Endothelial cell of umbilical vein (primary cell): ENCODE measurements around the gene PRRX2. TPM values are rescaled to one million over a fixed set of nuclear protein-coding genes. Genes with fewer than 3 reads are reported as not detected.

Source experiments
- BruUV-seq: library from RNA; stranded (reverse); fragments of 400-500 nt; replicated peaks from 2 replicates; lab custom pipeline; 2021; lab: Mats Ljungman, UMichigan
- CTCF ChIA-PET: fragments of 300-600, 350-600 bp; sonication (Branson Sonifier 250); formaldehyde crosslinking; loops from one replicate; lab custom pipeline; 2021; ENCODE audit warnings: antibody characterized with exemption, inconsistent platforms; lab: Charles Lee
- POLR2A ChIA-PET: fragments of 300-600, 350-600 bp; sonication (Branson Sonifier 250); formaldehyde crosslinking; loops from one replicate; lab custom pipeline; 2021; ENCODE audit warnings: antibody characterized with exemption, inconsistent platforms; lab: Charles Lee
- DNase-seq: peaks from one replicate; pipeline ENCODE4 v3.0.0-alpha.2; 2011; ENCODE audit warnings: low read depth, low spot score
- FAIRE-seq: peaks from 2 replicates; lab custom pipeline; 2011; peaks lifted over from hg19 to GRCh38; lab: Jason Lieb, UNC
- H2AFZ ChIP-seq: 2 replicates; pipeline ENCODE4 v1.6.0; 2012; ENCODE audit warnings: low read depth, low read length, control low read depth, inconsistent platforms
- H3K27ac ChIP-seq: 2 replicates; pipeline ENCODE4 v1.5.1; 2011; ENCODE audit warnings: low read depth, mild to moderate bottlenecking, control low read depth, low read length, moderate library complexity; ENCODE audit not compliant: insufficient read depth
- H3K27me3 ChIP-seq, 2 experiments: 2 replicates each; pipeline versions ENCODE4 v1.6.0 to v1.6.1; 2011; ENCODE audit warnings: low read length in 2 of 2, mixed read lengths in 1 of 2; ENCODE audit not compliant: control insufficient read depth in 2 of 2, insufficient read depth in 2 of 2
- H3K36me3 ChIP-seq, 2 experiments: 2 replicates in 1 of 2; 3 replicates in 1 of 2; pipeline ENCODE4 v1.5.1; 2011; ENCODE audit warnings: low read length in 2 of 2, mild to moderate bottlenecking in 1 of 2, moderate library complexity in 1 of 2; ENCODE audit not compliant: control insufficient read depth in 2 of 2, insufficient read depth in 2 of 2; ENCODE audit errors: extremely low read depth in 1 of 2
- H3K4me1 ChIP-seq: 3 replicates; pipeline ENCODE4 v1.5.1; 2011; ENCODE audit warnings: mild to moderate bottlenecking, low read length; ENCODE audit not compliant: control insufficient read depth, insufficient read depth; ENCODE audit errors: extremely low read depth
- H3K4me2 ChIP-seq: 2 replicates; pipeline ENCODE4 v1.6.1; 2011; ENCODE audit warnings: low read length, control low read depth, mixed read lengths; ENCODE audit not compliant: insufficient read depth
- H3K4me3 ChIP-seq, 3 experiments: fragments of 200-600 bp in 1 of 3; sonication (generic), shearing (Covaris generic) in 1 of 3; replicated peaks in 1 of 3; 2 replicates each; pipeline ENCODE4 v1.5.1; 2011 to 2016; ENCODE audit warnings: control low read depth in 3 of 3, low read length in 3 of 3, mild to moderate bottlenecking in 2 of 3, inconsistent platforms in 1 of 3, low read depth in 1 of 3, moderate library complexity in 1 of 3; ENCODE audit not compliant: insufficient read depth in 1 of 3
- H3K79me2 ChIP-seq: 2 replicates; pipeline ENCODE4 v1.6.0; 2012; ENCODE audit warnings: low read length, inconsistent platforms; ENCODE audit not compliant: control insufficient read depth, insufficient read depth
- H3K9ac ChIP-seq: replicated peaks from 2 replicates; pipeline ENCODE3; 2011; ENCODE audit warnings: low read length, control low read depth; ENCODE audit not compliant: insufficient read depth; ENCODE audit errors: extremely low read depth
- H3K9me1 ChIP-seq: replicated peaks from 3 replicates; pipeline ENCODE4 v1.6.0; 2011; ENCODE audit warnings: mild to moderate bottlenecking, low read length; ENCODE audit not compliant: control insufficient read depth, insufficient read depth; ENCODE audit errors: extremely low read depth
- H3K9me3 ChIP-seq: replicated peaks from 2 replicates; pipeline ENCODE4 v1.5.1; 2012; ENCODE audit warnings: low read length, inconsistent platforms; ENCODE audit not compliant: control insufficient read depth, insufficient read depth
- H4K20me1 ChIP-seq: replicated peaks from 2 replicates; pipeline ENCODE3; 2011; ENCODE audit warnings: mild to moderate bottlenecking, low read length; ENCODE audit not compliant: control insufficient read depth, insufficient read depth; ENCODE audit errors: extremely low read depth
- EZH2 ChIP-seq: IDR thresholded peaks from 2 replicates; pipeline ENCODE4 v1.6.1; 2012; ENCODE audit warnings: borderline replicate concordance, low read depth, mild to moderate bottlenecking, moderate library complexity, low read length, inconsistent platforms; ENCODE audit not compliant: severe bottlenecking
- FOS ChIP-seq: IDR thresholded peaks from 2 replicates; pipeline ENCODE4 v1.6.1; 2011; ENCODE audit warnings: mild to moderate bottlenecking, low read length, moderate library complexity, borderline replicate concordance; ENCODE audit not compliant: insufficient read depth
- GATA2 ChIP-seq: IDR thresholded peaks from 2 replicates; pipeline ENCODE4 v1.7.0; 2011; ENCODE audit warnings: low read depth, mild to moderate bottlenecking, moderate library complexity, mixed read lengths, low read length; ENCODE audit not compliant: insufficient read length, insufficient read depth
- JUN ChIP-seq: IDR thresholded peaks from 2 replicates; pipeline ENCODE4 v1.6.1; 2011; ENCODE audit warnings: borderline replicate concordance, low read depth; ENCODE audit not compliant: insufficient read length, insufficient read depth
- MYC ChIP-seq: IDR thresholded peaks from one replicate; pipeline ENCODE4 v1.6.1; 2011; ENCODE audit warnings: mild to moderate bottlenecking, low read depth, low read length
- POLR2A ChIP-seq: IDR thresholded peaks from 2 replicates; pipeline ENCODE4 v1.6.1; 2012; ENCODE audit warnings: low read depth, mild to moderate bottlenecking, control low read depth, low read length
- POLR2AphosphoS5 ChIP-seq: IDR thresholded peaks from 2 replicates; pipeline ENCODE4 v1.6.1; 2012; ENCODE audit warnings: low read depth, mild to moderate bottlenecking, control low read depth, low read length, moderate library complexity; ENCODE audit not compliant: insufficient read depth
- dilution Hi-C: fragments of 300-500 bp; cut with MboI; formaldehyde crosslinking; loops from one replicate; pipeline ENCODE4 v1.15.0; 2019; ENCODE audit warnings: low sequenced_read_pairs; ENCODE audit not compliant: extremely low pct_ligation_motif_present
- intact Hi-C: fragments of 100-400 bp; cut with micrococcal nuclease; formaldehyde crosslinking; loops from one replicate; pipeline ENCODE4 v1.10.0; 2022
- polyA plus RNA-seq, 4 experiments: library from polyadenylated mRNA; depleted of rRNA in 3 of 4; stranded (reverse) in 3 of 4; unstranded in 1 of 4; fragments of >200 nt; gene quantifications; 2 replicates each; pipeline versions ENCODE4 v1.2.1 to v1.2.3, GENCODE V29; 2011 to 2012; ENCODE audit warnings: missing spikeins in 1 of 4
- total RNA-seq: library from RNA; stranded (reverse); gene quantifications from 2 replicates; pipeline ENCODE4 v1.2.3, GENCODE V29; 2021
- TF ChIP-seq, protein P1 (sequence below): IDR thresholded peaks from 2 replicates; pipeline ENCODE4 v1.6.1; 2011; ENCODE audit not compliant: insufficient read depth, insufficient read length
- TF ChIP-seq, protein P2 (sequence below), 2 donors: IDR thresholded peaks; 1 replicate in 1 of 2; 2 replicates in 1 of 2; pipeline ENCODE4 v1.5.1; 2011; ENCODE audit warnings: low read length in 2 of 2, mild to moderate bottlenecking in 2 of 2, moderate library complexity in 2 of 2, control low read depth in 1 of 2, inconsistent platforms in 1 of 2, low read depth in 1 of 2; ENCODE audit not compliant: insufficient read depth in 1 of 2; ENCODE audit errors: extremely low read depth in 1 of 2

Gene PRRX2
- total and polyA plus RNA-seq, 2 donors (not counting 3 experiments of a cell fraction or from before 2014, with no cell fraction given) = 0.19 to 0.77 TPM

DNA sequence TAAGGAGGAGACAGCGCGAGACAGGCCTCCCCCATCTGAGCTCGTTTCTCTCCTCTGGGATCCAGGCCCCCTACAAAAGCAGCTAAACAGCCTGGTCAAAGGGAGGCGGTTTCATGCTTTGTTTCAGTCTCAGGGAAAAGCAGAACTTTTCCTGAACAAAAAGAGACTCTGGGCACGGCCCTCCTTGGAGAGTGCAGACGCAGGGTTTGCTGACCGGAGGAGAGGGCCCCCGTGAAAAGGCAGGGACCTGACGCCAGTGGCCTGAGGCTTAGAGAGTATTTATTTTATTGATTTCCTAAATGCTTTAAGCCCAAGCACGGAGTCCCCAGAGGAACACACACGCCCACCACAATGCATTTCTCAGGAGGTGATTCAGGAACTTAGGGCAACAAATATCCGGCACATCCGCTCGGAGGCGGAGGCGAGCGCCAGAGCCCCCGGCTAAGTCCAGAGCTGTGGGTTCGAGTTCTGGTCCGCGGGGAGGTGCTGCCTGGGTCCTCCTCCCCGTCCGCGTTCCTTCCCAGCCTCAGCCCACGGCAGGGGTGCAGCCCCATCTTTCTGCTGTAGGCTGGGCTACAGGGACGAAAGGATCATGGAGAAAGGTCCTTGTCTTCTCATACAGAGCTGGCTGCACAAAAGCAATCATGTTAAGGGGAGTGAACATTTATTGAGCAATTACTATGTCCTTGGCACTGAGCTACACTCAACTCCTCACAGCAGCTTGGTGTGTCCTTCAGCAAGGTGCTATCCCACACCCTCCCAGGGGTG lies 47.4 kb downstream of the PRRX2 start:
- Histone ChIP-seq H3K9ac (no peak overlapping the region), H3K4me1 (no peaks in the 10 kb centered on the region), H3K4me3 (no peak overlapping the region), H3K79me2 (no peaks in the 10 kb centered on the region), H3K36me3 (no peaks in the 10 kb centered on the region), H3K9me1 (no peaks in the 10 kb centered on the region), H4K20me1 (no peaks in the 10 kb centered on the region), H3K27ac (no peak overlapping the region), H3K27me3 (peaks cover 0 to under 1% of the 10 kb centered on the region in 2 experiments), H3K4me2 (no peak overlapping the region), H3K9me3 (no peaks in the 10 kb centered on the region), H2AFZ (no peak overlapping the region)
- DNase-seq (no peak), FAIRE-seq (no peak)
- TF ChIP-seq JUN (no peak), MYC (no peak), POLR2A (no peak), EZH2 (no peak), GATA2 (no peak)
- TF ChIP-seq, protein P1, sequence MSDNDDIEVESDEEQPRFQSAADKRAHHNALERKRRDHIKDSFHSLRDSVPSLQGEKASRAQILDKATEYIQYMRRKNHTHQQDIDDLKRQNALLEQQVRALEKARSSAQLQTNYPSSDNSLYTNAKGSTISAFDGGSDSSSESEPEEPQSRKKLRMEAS = no peak
- BruUV-seq = no TSS peak
- POLR2A ChIA-PET = no interaction called here
- dilution Hi-C loops (no loop called here), intact Hi-C loops (no loop called here)
- CTCF ChIA-PET = interaction anchor here (1.2 to 1.9 kb wide), 2 partner anchors 14 to 70 kb away, joined by 3 to 10 read pairs; no protein-coding TSS in a partner anchor

DNA sequence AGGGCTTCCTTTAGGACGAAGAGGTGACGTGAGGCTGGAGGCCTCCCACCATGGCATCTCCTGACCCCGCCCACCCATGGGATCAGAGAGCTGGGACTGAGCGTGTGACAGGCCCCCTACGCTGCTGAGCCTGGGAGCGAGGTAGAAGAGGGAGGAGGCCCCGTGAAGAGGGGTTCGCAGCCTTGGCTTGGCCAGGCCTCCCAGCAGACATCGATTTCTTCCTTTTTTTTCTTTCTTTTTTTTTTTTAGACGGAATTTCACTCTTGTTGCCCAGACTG lies 47.9 kb downstream of the PRRX2 start:
- dilution Hi-C loops = no loop called here
- BruUV-seq = no TSS peak
- no peak overlapping the region for H3K4me2 ChIP-seq
- no peaks in the 10 kb centered on the region for H3K4me1 ChIP-seq
- ChIA-PET CTCF (interaction anchor here (1.9 kb wide), 1 partner anchor 13 kb away, joined by 10 read pairs; no protein-coding TSS in a partner anchor), POLR2A (no interaction called here)
- H3K9ac ChIP-seq = no peak overlapping the region
- no peak overlapping the region for H3K27ac ChIP-seq
- no peak for DNase-seq
- no peak for FAIRE-seq
- H2AFZ ChIP-seq = no peak overlapping the region
- no peaks in the 10 kb centered on the region for H3K9me1 ChIP-seq
- TF ChIP-seq POLR2A = no peak
- TF ChIP-seq GATA2 = no peak
- no peak for TF ChIP-seq FOS
- no peak for TF ChIP-seq JUN
- TF ChIP-seq, protein P2, sequence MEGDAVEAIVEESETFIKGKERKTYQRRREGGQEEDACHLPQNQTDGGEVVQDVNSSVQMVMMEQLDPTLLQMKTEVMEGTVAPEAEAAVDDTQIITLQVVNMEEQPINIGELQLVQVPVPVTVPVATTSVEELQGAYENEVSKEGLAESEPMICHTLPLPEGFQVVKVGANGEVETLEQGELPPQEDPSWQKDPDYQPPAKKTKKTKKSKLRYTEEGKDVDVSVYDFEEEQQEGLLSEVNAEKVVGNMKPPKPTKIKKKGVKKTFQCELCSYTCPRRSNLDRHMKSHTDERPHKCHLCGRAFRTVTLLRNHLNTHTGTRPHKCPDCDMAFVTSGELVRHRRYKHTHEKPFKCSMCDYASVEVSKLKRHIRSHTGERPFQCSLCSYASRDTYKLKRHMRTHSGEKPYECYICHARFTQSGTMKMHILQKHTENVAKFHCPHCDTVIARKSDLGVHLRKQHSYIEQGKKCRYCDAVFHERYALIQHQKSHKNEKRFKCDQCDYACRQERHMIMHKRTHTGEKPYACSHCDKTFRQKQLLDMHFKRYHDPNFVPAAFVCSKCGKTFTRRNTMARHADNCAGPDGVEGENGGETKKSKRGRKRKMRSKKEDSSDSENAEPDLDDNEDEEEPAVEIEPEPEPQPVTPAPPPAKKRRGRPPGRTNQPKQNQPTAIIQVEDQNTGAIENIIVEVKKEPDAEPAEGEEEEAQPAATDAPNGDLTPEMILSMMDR (IDR thresholded peaks at IDR 0.05; ENCODE audit: extremely low read depth in 1 of 2, insufficient read depth in 1 of 2, low read depth in 1 of 2, low read length in 2 of 2) = no peak
- TF ChIP-seq EZH2 = no peak
- TF ChIP-seq, protein P1 = no peak
- TF ChIP-seq MYC = no peak
- TF ChIP-seq POLR2AphosphoS5 = no peak
- intact Hi-C loops = no loop called here
- H3K27me3 ChIP-seq = no peaks in the 10 kb centered on the region
- no peaks in the 10 kb centered on the region for H3K36me3 ChIP-seq
- no peaks in the 10 kb centered on the region for H3K9me3 ChIP-seq
- H4K20me1 ChIP-seq = no peaks in the 10 kb centered on the region
- H3K79me2 ChIP-seq = no peaks in the 10 kb centered on the region
- H3K4me3 ChIP-seq = no peak overlapping the region
